ENCODE measurements around the gene SYNPO2. TPM values are rescaled to one million over a fixed set of nuclear protein-coding genes. Genes with fewer than 3 reads are reported as not detected.

Gene SYNPO2
- total RNA-seq, 1 donor = 34.0 TPM

GRCh38 chr4:118950929-118951570 is 62.4 kb downstream of the SYNPO2 start:
- no peak overlapping the region for H3K4me3 ChIP-seq (ENCODE audit: insufficient read depth, low read length)
- H3K4me1 ChIP-seq (ENCODE audit: insufficient read depth, low read length) = peaks cover 7% of the 10 kb centered on the region
- no peak for DNase-seq (ENCODE audit: insufficient read length, low spot score, missing footprints)
- H2AFZ ChIP-seq (ENCODE audit: low read length) = no peak overlapping the region
- no peak overlapping the region for H3K27ac ChIP-seq (ENCODE audit: low read depth, low read length)
- H3K36me3 ChIP-seq (ENCODE audit: insufficient read depth, low read length) = no peaks in the 10 kb centered on the region
- H3K9me3 ChIP-seq (ENCODE audit: low read depth, low read length) = no peaks in the 10 kb centered on the region
- no peak overlapping the region for H3K4me2 ChIP-seq (ENCODE audit: insufficient read depth, low read length)
- no peak for TF ChIP-seq CTCF (IDR thresholded peaks at IDR 0.05; ENCODE audit: extremely low read depth, low read depth, low read length)
- no peaks in the 10 kb centered on the region for H4K20me1 ChIP-seq (ENCODE audit: insufficient read depth, low read length)
- H3K27me3 ChIP-seq (ENCODE audit: insufficient read depth, low read length) = no peaks in the 10 kb centered on the region
- H3K79me2 ChIP-seq (ENCODE audit: insufficient read depth, low read length) = no peaks in the 10 kb centered on the region

- no peak overlapping the region for H3K4me2 ChIP-seq (ENCODE audit: insufficient read depth, low read length)
- no peak overlapping the region for H3K27ac ChIP-seq (ENCODE audit: low read depth, low read length)
- H3K4me1 ChIP-seq (ENCODE audit: insufficient read depth, low read length) = peaks cover 7% of the 10 kb centered on the region
- DNase-seq (ENCODE audit: insufficient read length, low spot score, missing footprints) = no peak
- no peaks in the 10 kb centered on the region for H4K20me1 ChIP-seq (ENCODE audit: insufficient read depth, low read length)
- no peak for TF ChIP-seq CTCF (IDR thresholded peaks at IDR 0.05; ENCODE audit: extremely low read depth, low read depth, low read length)
- no peaks in the 10 kb centered on the region for H3K36me3 ChIP-seq (ENCODE audit: insufficient read depth, low read length)
- H3K4me3 ChIP-seq (ENCODE audit: insufficient read depth, low read length) = no peak overlapping the region
- no peaks in the 10 kb centered on the region for H3K9me3 ChIP-seq (ENCODE audit: low read depth, low read length)
- H3K27me3 ChIP-seq (ENCODE audit: insufficient read depth, low read length) = no peaks in the 10 kb centered on the region
- no peak overlapping the region for H2AFZ ChIP-seq (ENCODE audit: low read length)
- H3K79me2 ChIP-seq (ENCODE audit: insufficient read depth, low read length) = no peaks in the 10 kb centered on the region
Observed at GRCh38 chr4:118953276-118953675, 64.6 kb downstream of the SYNPO2 start.

GRCh38 chr4:118954246-118954645 is 65.6 kb downstream of the SYNPO2 start:
- Histone ChIP-seq H3K4me3 (ENCODE audit: insufficient read depth, low read length) (no peak overlapping the region), H4K20me1 (ENCODE audit: insufficient read depth, low read length) (no peaks in the 10 kb centered on the region), H3K27me3 (ENCODE audit: insufficient read depth, low read length) (no peaks in the 10 kb centered on the region), H3K27ac (ENCODE audit: low read depth, low read length) (no peak overlapping the region), H3K79me2 (ENCODE audit: insufficient read depth, low read length) (no peaks in the 10 kb centered on the region), H3K4me2 (ENCODE audit: insufficient read depth, low read length) (peak overlapping the region; percentile 16), H3K36me3 (ENCODE audit: insufficient read depth, low read length) (no peaks in the 10 kb centered on the region), H3K4me1 (ENCODE audit: insufficient read depth, low read length) (peaks cover 7% of the 10 kb centered on the region), H2AFZ (ENCODE audit: low read length) (peak overlapping the region; percentile 1), H3K9me3 (ENCODE audit: low read depth, low read length) (no peaks in the 10 kb centered on the region)
- peak; percentile 45 for TF ChIP-seq CTCF (IDR thresholded peaks at IDR 0.05; ENCODE audit: extremely low read depth, low read depth, low read length)
- peak; percentile 71 for DNase-seq (ENCODE audit: insufficient read length, low spot score, missing footprints)

GRCh38 chr4:118955515-118955914 is 66.9 kb downstream of the SYNPO2 start:
- H3K36me3 ChIP-seq (ENCODE audit: insufficient read depth, low read length) = no peaks in the 10 kb centered on the region
- no peak overlapping the region for H3K4me3 ChIP-seq (ENCODE audit: insufficient read depth, low read length)
- H3K79me2 ChIP-seq (ENCODE audit: insufficient read depth, low read length) = no peaks in the 10 kb centered on the region
- H3K27me3 ChIP-seq (ENCODE audit: insufficient read depth, low read length) = no peaks in the 10 kb centered on the region
- no peak overlapping the region for H2AFZ ChIP-seq (ENCODE audit: low read length)
- no peak overlapping the region for H3K27ac ChIP-seq (ENCODE audit: low read depth, low read length)
- DNase-seq (ENCODE audit: insufficient read length, low spot score, missing footprints) = no peak
- no peaks in the 10 kb centered on the region for H3K9me3 ChIP-seq (ENCODE audit: low read depth, low read length)
- no peak for TF ChIP-seq CTCF (IDR thresholded peaks at IDR 0.05; ENCODE audit: extremely low read depth, low read depth, low read length)
- no peaks in the 10 kb centered on the region for H4K20me1 ChIP-seq (ENCODE audit: insufficient read depth, low read length)
- peaks cover 7% of the 10 kb centered on the region for H3K4me1 ChIP-seq (ENCODE audit: insufficient read depth, low read length)
- no peak overlapping the region for H3K4me2 ChIP-seq (ENCODE audit: insufficient read depth, low read length)
